Measurements from ENCODE around the gene DMAC2L. TPM values are rescaled to one million over a fixed set of nuclear protein-coding genes. Genes with fewer than 3 reads are reported as not detected.

DMAC2L gene, protein sequence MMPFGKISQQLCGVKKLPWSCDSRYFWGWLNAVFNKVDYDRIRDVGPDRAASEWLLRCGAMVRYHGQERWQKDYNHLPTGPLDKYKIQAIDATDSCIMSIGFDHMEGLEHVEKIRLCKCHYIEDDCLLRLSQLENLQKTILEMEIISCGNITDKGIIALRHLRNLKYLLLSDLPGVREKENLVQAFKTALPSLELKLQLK
- 10 to 100 TPM; 13.4 to 21.7 (median 16.6) TPM for total RNA-seq

DNA sequence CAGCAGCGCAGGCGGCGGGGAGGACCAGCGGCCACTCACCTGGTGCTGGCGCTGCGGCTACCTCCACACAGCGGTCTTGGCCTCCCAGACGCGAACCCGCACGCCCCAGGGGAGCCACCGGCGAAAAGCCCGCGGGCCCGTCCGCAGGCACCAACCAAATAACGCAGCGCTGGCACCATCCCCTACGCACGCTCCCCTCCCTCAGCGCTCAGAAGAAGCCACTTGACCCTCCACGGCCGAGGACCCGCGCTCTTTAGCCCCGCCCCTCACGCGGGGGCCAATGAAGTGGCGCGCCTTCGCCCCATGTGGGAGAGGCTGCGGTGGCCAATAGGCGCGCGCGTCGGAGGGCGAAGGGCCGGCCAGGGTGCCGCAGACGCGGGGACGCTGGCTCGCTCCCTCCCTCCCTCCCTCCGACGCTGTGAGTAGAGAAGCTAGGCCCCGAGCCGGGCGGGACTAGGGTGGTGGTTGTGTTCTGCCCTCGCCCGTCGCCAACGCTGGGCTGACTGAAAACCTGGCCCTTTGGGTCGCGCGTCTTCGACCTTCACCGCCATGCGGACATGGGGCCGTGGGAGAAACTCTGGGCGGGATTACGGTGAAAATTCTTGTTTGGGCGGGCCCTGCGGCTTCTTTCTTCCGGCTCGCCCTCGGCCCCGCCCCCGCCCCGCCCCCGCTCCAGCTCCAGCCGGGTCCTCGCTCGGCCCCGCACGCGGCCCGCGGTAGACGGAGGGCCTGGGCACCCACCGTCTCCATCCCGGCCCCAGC lies at the start of gene DMAC2L, which contains the start of gene L2HGDH:
Gene DMAC2L, plus strand, starts transcription at position 353 of the 762 bp plus-strand sequence. CDS start 9,164 bp downstream, outside the sequence.
Gene L2HGDH, minus strand, starts transcription at position 258 of the 762 bp plus-strand sequence. Its CDS starts 79 bp downstream, at position 179.
- TF ChIP-seq, protein P1, sequence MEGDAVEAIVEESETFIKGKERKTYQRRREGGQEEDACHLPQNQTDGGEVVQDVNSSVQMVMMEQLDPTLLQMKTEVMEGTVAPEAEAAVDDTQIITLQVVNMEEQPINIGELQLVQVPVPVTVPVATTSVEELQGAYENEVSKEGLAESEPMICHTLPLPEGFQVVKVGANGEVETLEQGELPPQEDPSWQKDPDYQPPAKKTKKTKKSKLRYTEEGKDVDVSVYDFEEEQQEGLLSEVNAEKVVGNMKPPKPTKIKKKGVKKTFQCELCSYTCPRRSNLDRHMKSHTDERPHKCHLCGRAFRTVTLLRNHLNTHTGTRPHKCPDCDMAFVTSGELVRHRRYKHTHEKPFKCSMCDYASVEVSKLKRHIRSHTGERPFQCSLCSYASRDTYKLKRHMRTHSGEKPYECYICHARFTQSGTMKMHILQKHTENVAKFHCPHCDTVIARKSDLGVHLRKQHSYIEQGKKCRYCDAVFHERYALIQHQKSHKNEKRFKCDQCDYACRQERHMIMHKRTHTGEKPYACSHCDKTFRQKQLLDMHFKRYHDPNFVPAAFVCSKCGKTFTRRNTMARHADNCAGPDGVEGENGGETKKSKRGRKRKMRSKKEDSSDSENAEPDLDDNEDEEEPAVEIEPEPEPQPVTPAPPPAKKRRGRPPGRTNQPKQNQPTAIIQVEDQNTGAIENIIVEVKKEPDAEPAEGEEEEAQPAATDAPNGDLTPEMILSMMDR (IDR thresholded peaks at IDR 0.05) = peak in 3 of 6 experiments; percentile 10 to 42 (median 35)
- peak in 2 of 4 donors; percentile 50 to 83 for TF ChIP-seq POLR2A (IDR thresholded peaks at IDR 0.05)
- WGBS, 2 donors = 0% methylated on average over 16 of the region's 83 CpGs; no CpG with 5 or more reads in 1 of the 2 donors
- Histone ChIP-seq H3K4me3 (peak within 1 kb of the TSS; percentile 56 to 90 (median 80)), H3K27ac (peak within 1 kb of the TSS; percentile 92 to 98 (median 96)), H3K4me1 (peaks cover 13 to 25% (median 14%) of the 10 kb centered on the region in 3 donors), H3K36me3 (peaks cover 0 to 12% (median 0%) of the 10 kb centered on the region in 3 donors), H3K27me3 (no peaks in the 10 kb centered on the region), H3K9me3 (no peaks in the 10 kb centered on the region)
- intact Hi-C loops (cut with DNase I) = no loop called here
- DNase-seq = peak; percentile 80

DNA sequence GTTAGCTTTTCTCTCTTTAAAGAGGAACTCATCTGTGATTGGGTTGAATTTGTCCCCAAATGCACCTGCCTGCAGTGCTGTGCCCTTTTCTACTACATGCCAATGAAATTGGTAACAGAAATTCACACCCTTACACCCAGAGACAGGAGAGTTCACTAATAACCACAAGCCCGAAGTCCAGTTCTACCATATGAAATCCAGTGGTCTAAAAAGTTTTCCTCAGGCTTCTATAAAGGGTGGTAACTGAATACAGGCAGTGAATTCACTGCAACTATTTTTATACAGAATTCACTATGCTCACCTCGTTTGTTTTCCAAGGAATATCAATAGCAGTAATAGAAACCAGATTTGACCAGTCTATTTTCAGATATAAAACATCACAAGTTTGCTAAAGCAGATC lies 49.3 kb upstream of the DMAC2L start:
- DNase-seq = no peak
- 81 to 89% methylated on average over 2 of the region's 2 CpGs for WGBS, 2 donors

DNA sequence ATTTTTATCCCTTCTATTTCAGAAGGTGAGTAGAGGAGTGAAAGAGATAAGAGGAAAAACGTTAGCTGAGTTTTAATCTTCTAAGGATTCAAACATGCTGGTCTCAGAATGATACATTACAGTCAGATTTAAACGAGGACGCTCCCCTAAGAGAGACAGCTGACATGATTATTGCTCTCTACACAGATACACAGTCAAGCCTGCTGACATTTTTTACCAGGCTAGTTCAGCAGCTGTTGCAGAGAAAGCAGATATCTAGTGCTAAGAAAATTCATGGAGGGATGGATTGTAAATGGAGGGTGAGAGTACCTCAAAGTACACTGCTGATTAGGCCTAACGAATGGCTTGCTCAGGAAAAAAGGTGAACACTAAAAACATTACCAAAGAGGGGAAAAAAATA lies 48.8 kb upstream of the DMAC2L start:
- no peak for DNase-seq
- no peak for TF ChIP-seq POLR2A (IDR thresholded peaks at IDR 0.05)
- Histone ChIP-seq H3K27ac (no peak overlapping the region), H3K4me3 (no peak overlapping the region), H3K4me1 (no peaks in the 10 kb centered on the region), H3K36me3 (peaks cover 0 to 44% (median 0%) of the 10 kb centered on the region in 3 donors), H3K9me3 (no peaks in the 10 kb centered on the region), H3K27me3 (no peaks in the 10 kb centered on the region)
- 75 to 83% methylated on average over 4 of the region's 4 CpGs for WGBS, 2 donors
- intact Hi-C loops (cut with DNase I) = loop anchor here (10.0 kb wide), 1 partner anchor 119 kb away; no protein-coding TSS in a partner anchor

More for the DNA sequence above, 49.3 kb upstream of the DMAC2L start:
- Histone ChIP-seq H3K4me1 (no peaks in the 10 kb centered on the region), H3K36me3 (peaks cover 0 to 41% (median 0%) of the 10 kb centered on the region in 3 donors), H3K27ac (no peak overlapping the region), H3K4me3 (no peak overlapping the region), H3K27me3 (no peaks in the 10 kb centered on the region), H3K9me3 (no peaks in the 10 kb centered on the region)
- TF ChIP-seq, protein P1 (IDR thresholded peaks at IDR 0.05) = no peak
- TF ChIP-seq POLR2A (IDR thresholded peaks at IDR 0.05) = no peak
- intact Hi-C loops (cut with DNase I) = loop anchor here (10.0 kb wide), 1 partner anchor 118 kb away; no protein-coding TSS in a partner anchor

DNA sequence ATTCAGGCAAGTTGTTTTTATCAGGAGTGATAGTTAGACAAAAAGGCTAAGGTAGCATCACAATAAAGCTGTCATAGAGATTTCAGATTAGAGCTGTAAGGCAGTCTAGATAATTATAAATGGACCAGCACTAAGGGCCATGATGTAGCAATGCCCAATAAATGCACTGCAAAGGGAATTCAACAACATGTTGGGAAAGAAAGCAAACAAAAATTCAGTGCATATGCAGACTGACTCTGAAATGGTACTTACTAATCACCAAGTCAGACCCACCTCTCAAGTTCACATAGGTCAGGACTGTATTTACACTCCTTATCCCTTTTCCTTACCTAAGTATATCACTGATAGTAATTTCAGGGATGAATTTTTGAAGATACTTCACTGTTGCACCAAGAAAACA lies 47.1 kb upstream of the DMAC2L start:
- Histone ChIP-seq H3K4me3 (no peak overlapping the region), H3K36me3 (peaks cover 0 to 55% (median 0%) of the 10 kb centered on the region in 3 donors), H3K27me3 (no peaks in the 10 kb centered on the region), H3K4me1 (no peaks in the 10 kb centered on the region), H3K9me3 (no peaks in the 10 kb centered on the region), H3K27ac (no peak overlapping the region)
- no peak for TF ChIP-seq POLR2A (IDR thresholded peaks at IDR 0.05)
- TF ChIP-seq, protein P1 (IDR thresholded peaks at IDR 0.05) = no peak
- intact Hi-C loops (cut with DNase I) = loop anchor here (10.0 kb wide), 1 partner anchor 120 kb away; no protein-coding TSS in a partner anchor
- no peak for DNase-seq

DNA sequence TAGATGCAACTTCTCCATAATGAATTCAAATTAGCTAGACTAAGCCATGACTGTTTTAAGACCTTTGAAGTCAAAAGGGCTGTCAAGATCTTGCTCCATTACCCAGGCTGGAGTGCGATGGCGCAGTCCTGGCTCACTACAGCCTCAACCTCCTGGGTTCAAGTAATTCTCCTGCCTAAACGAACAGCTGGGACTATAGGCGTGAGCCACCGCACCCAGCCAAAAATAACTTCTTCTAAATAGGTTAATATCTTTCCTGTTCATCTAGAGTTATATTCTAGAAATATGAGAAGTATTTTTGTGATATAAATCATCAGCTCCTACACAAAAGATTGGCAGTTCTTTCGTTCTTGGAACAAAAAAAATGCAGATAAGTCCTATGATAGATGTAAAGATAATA lies 41.2 kb upstream of the DMAC2L start:
- Histone ChIP-seq H3K36me3 (peaks cover 0 to 21% (median 0%) of the 10 kb centered on the region in 3 donors), H3K27ac (no peak overlapping the region), H3K4me3 (no peak overlapping the region), H3K4me1 (no peaks in the 10 kb centered on the region), H3K9me3 (no peaks in the 10 kb centered on the region), H3K27me3 (no peaks in the 10 kb centered on the region)
- no peak for DNase-seq
- WGBS, 2 donors = 93 to 94% methylated on average over 6 of the region's 6 CpGs
- intact Hi-C loops (cut with DNase I) = no loop called here
- no peak for TF ChIP-seq POLR2A (IDR thresholded peaks at IDR 0.05)
- TF ChIP-seq, protein P1 (IDR thresholded peaks at IDR 0.05) = no peak
